ENCODE results near the gene PTPN3.

DNA sequence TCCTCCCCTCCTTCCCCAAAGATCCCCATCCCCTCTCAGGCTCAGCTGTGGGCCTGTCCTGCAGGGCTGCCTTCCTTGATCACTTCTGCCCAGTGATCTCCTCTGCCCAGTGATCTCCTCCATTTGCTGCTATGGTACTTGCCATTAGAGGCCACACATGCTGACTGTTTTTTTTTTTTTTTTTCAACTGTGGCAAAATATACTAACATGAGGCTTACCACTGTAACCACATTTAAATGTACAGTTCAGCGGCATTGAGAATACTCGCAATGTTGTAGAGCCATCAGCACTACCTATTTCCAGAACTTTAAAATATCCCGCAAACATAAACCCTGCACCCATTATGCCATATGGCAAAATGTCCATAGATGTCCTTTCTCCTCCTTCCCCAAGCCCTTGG is 115.5 kb downstream of the PTPN3 start:
- no peak for TF ChIP-seq POLR2A (IDR thresholded peaks at IDR 0.05)
- TF ChIP-seq, protein P1, sequence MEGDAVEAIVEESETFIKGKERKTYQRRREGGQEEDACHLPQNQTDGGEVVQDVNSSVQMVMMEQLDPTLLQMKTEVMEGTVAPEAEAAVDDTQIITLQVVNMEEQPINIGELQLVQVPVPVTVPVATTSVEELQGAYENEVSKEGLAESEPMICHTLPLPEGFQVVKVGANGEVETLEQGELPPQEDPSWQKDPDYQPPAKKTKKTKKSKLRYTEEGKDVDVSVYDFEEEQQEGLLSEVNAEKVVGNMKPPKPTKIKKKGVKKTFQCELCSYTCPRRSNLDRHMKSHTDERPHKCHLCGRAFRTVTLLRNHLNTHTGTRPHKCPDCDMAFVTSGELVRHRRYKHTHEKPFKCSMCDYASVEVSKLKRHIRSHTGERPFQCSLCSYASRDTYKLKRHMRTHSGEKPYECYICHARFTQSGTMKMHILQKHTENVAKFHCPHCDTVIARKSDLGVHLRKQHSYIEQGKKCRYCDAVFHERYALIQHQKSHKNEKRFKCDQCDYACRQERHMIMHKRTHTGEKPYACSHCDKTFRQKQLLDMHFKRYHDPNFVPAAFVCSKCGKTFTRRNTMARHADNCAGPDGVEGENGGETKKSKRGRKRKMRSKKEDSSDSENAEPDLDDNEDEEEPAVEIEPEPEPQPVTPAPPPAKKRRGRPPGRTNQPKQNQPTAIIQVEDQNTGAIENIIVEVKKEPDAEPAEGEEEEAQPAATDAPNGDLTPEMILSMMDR (IDR thresholded peaks at IDR 0.05): no peak
